Measurements from ENCODE around the gene IQCM. TPM values are rescaled to one million over a fixed set of nuclear protein-coding genes. Genes with fewer than 3 reads are reported as not detected.

Gene IQCM
- total RNA-seq, 1 experiment from 2014 or later, result 0.11 TPM

DNA sequence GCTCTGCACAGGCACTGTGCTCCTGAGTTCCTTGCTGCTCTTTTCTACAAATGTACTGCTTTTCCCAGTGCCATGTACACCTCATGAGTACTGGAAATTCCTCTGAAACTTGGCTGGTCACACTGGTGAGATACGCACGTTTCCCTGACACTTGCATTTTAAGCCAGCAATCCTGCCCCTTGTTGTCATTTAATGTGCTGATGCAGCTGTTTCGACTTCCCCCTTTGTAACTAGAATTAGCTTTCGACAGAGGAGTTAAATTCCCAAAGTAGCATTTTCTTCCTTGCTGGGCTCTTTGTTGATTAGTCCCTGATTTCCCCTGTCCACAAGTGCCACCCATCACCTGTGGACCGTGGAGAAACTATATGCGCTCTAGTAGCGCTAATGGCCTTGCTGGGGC is 77.5 kb downstream of the IQCM start:
- ChIA-PET CTCF (no interaction called here), POLR2A (no interaction called here)
- DNase-seq (ENCODE audit: low spot score) (no peak), ATAC-seq (peak; percentile 16; the same call in 1 of the 2 replicates)
- Mint-ChIP-seq H3K9me3 (peaks cover 8% of the 10 kb centered on the region), H3K36me3 (no peaks in the 10 kb centered on the region), H3K4me1 (peaks cover 7% of the 10 kb centered on the region), H3K27ac (peak overlapping the region; percentile 28; the same call in 1 of the 2 replicates), H3K4me3 (no peak overlapping the region), H3K27me3 (ENCODE audit: low read depth) (no peaks in the 10 kb centered on the region)
- TF ChIP-seq ESRRA (CRISPR knock-in tag; IDR thresholded peaks at IDR 0.05; ENCODE audit: borderline replicate concordance), result no peak
- TF ChIP-seq, protein P1, sequence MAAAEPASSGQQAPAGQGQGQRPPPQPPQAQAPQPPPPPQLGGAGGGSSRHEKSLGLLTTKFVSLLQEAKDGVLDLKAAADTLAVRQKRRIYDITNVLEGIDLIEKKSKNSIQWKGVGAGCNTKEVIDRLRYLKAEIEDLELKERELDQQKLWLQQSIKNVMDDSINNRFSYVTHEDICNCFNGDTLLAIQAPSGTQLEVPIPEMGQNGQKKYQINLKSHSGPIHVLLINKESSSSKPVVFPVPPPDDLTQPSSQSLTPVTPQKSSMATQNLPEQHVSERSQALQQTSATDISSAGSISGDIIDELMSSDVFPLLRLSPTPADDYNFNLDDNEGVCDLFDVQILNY (CRISPR knock-in tag; IDR thresholded peaks at IDR 0.05), result no peak
- TF ChIP-seq PREB (CRISPR knock-in tag; IDR thresholded peaks at IDR 0.05; ENCODE audit: borderline replicate concordance), result no peak
- TF ChIP-seq CTCF (IDR thresholded peaks at IDR 0.05), result no peak
- TF ChIP-seq MLX (CRISPR knock-in tag; IDR thresholded peaks at IDR 0.05), result no peak
- no peak for TF ChIP-seq ZNF263 (CRISPR knock-in tag; IDR thresholded peaks at IDR 0.05; ENCODE audit: low read depth)
- no peak for TF ChIP-seq USF2 (CRISPR knock-in tag; IDR thresholded peaks at IDR 0.05)
- no peak for TF ChIP-seq ARID4B (CRISPR knock-in tag; IDR thresholded peaks at IDR 0.05; ENCODE audit: borderline replicate concordance)
- TF ChIP-seq NFE2L1 (CRISPR knock-in tag; IDR thresholded peaks at IDR 0.05), result no peak

DNA sequence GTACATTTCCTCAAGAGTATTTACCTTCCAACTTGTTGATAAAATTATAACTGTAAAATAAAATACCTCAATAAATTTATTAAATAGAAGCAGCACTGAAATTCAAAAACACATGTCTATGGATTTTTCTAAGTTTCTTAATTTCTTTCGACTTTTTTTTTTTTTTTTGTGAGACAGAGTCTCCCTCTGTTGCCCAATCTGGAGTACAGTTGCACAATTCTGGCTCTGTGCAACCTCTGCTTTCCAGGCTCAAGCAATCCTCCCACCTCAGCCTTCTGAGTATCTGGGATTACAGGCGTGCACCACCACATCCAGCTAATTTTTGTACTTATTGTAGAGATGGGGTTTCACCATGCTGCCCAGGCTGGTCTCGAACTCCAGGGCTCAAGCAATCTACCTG is 79.8 kb downstream of the IQCM start:
- H3K4me1 Mint-ChIP-seq, result peaks cover 7% of the 10 kb centered on the region
- ATAC-seq (no peak), DNase-seq (ENCODE audit: low spot score) (no peak)
- ChIA-PET POLR2A (no interaction called here), CTCF (no interaction called here)
- TF ChIP-seq, protein P2, sequence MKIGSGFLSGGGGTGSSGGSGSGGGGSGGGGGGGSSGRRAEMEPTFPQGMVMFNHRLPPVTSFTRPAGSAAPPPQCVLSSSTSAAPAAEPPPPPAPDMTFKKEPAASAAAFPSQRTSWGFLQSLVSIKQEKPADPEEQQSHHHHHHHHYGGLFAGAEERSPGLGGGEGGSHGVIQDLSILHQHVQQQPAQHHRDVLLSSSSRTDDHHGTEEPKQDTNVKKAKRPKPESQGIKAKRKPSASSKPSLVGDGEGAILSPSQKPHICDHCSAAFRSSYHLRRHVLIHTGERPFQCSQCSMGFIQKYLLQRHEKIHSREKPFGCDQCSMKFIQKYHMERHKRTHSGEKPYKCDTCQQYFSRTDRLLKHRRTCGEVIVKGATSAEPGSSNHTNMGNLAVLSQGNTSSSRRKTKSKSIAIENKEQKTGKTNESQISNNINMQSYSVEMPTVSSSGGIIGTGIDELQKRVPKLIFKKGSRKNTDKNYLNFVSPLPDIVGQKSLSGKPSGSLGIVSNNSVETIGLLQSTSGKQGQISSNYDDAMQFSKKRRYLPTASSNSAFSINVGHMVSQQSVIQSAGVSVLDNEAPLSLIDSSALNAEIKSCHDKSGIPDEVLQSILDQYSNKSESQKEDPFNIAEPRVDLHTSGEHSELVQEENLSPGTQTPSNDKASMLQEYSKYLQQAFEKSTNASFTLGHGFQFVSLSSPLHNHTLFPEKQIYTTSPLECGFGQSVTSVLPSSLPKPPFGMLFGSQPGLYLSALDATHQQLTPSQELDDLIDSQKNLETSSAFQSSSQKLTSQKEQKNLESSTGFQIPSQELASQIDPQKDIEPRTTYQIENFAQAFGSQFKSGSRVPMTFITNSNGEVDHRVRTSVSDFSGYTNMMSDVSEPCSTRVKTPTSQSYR (CRISPR knock-in tag; IDR thresholded peaks at IDR 0.05), result no peak
- TF ChIP-seq USF1 (CRISPR knock-in tag; IDR thresholded peaks at IDR 0.05) (no peak), SMAD4 (CRISPR knock-in tag; IDR thresholded peaks at IDR 0.05) (no peak)
- H3K36me3 Mint-ChIP-seq, result no peaks in the 10 kb centered on the region
- peaks cover 8% of the 10 kb centered on the region for H3K9me3 Mint-ChIP-seq
- H3K27me3 Mint-ChIP-seq (ENCODE audit: low read depth), result no peaks in the 10 kb centered on the region
- no peak overlapping the region for H3K4me3 Mint-ChIP-seq
- no peak overlapping the region for H3K27ac Mint-ChIP-seq
